ENCODE measurements around the gene QSER1.
"Not testable (repeated sequence)": the region's sequence is repeated elsewhere in the genome, so short reads cannot be mapped to it uniquely, and the experiment has no call there.

The QSER1 gene

DNA sequence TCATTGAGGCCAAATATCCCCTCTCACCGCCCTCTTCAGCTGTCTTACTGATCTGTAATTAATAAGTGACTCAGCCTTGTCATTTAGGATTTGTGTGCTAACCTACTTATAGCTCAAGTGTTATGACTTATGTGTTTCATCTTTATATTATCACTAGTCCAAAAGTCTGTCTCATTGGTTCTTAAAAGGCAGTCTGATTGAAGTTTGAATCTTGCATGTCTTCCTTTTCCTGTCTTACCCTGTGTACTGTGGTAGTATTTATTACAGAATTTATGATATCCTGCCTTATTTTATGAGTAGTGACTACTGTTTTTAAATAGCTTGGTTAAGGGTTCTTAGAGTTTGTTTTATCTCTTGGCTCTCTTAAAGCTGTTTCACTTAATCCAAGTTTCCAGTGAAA is 129.3 kb downstream of the QSER1 start:
- WGBS = no CpG with 5 or more reads among the region's 1 CpG
- H3K27me3 ChIP-seq (ENCODE audit: insufficient read depth, low read length) = peaks cover 13% of the 10 kb centered on the region; the same call in 1 of the 2 replicates

GRCh38 chr11:33025339-33025722 is 132.7 kb downstream of the QSER1 start:
- H3K27me3 ChIP-seq (ENCODE audit: insufficient read depth, low read length) = no peaks in the 10 kb centered on the region
- no peak overlapping the region for H3K9ac ChIP-seq (ENCODE audit: low read depth, low read length)
- no peak overlapping the region for H3K4me3 ChIP-seq (ENCODE audit: low read length)
- 96% methylated on average over 3 of the region's 3 CpGs for WGBS
- H3K9me3 ChIP-seq (ENCODE audit: insufficient read depth, low read depth, low read length) = no peaks in the 10 kb centered on the region
- 0 out of 2 replicates have a peak, but pooled peaks cover 3% of the 10 kb centered on the region for H3K4me1 ChIP-seq (ENCODE audit: insufficient read depth, low read length)
- H3K36me3 ChIP-seq (ENCODE audit: insufficient read depth, low read length) = no peaks in the 10 kb centered on the region
- no peak overlapping the region for H3K27ac ChIP-seq (ENCODE audit: low read depth, low read length)

More for the DNA sequence above, 129.3 kb downstream of the QSER1 start:
- H3K36me3 ChIP-seq (ENCODE audit: insufficient read depth, low read length) = no peaks in the 10 kb centered on the region
- H3K4me3 ChIP-seq (ENCODE audit: low read length) = no peak overlapping the region
- H3K9ac ChIP-seq (ENCODE audit: low read depth, low read length) = no peak overlapping the region
- H3K27ac ChIP-seq (ENCODE audit: low read depth, low read length) = no peak overlapping the region
- no peaks in the 10 kb centered on the region for H3K9me3 ChIP-seq (ENCODE audit: insufficient read depth, low read depth, low read length)
- H3K4me1 ChIP-seq (ENCODE audit: insufficient read depth, low read length) = peaks cover 8% of the 10 kb centered on the region

- Histone ChIP-seq H3K9me3 (ENCODE audit: insufficient read depth, low read depth, low read length) (no peaks in the 10 kb centered on the region), H3K27ac (ENCODE audit: low read depth, low read length) (no peak overlapping the region), H3K4me1 (ENCODE audit: insufficient read depth, low read length) (0 out of 2 replicates have a peak, but pooled peaks cover 3% of the 10 kb centered on the region), H3K4me3 (ENCODE audit: low read length) (no peak overlapping the region), H3K27me3 (ENCODE audit: insufficient read depth, low read length) (no peaks in the 10 kb centered on the region), H3K36me3 (ENCODE audit: insufficient read depth, low read length) (no peaks in the 10 kb centered on the region), H3K9ac (ENCODE audit: low read depth, low read length) (no peak overlapping the region)
- WGBS = 100% methylated on average over 2 of the region's 2 CpGs
Observed at GRCh38 chr11:33027233-33027632, 134.6 kb downstream of the QSER1 start.

GRCh38 chr11:33027846-33028536 is 135.4 kb downstream of the QSER1 start:
- Histone ChIP-seq H3K27me3 (ENCODE audit: insufficient read depth, low read length) (no peaks in the 10 kb centered on the region), H3K4me3 (ENCODE audit: low read length) (no peak overlapping the region), H3K4me1 (ENCODE audit: insufficient read depth, low read length) (0 out of 2 replicates have a peak, but pooled peaks cover 3% of the 10 kb centered on the region), H3K9me3 (ENCODE audit: insufficient read depth, low read depth, low read length) (no peaks in the 10 kb centered on the region), H3K9ac (ENCODE audit: low read depth, low read length) (no peak overlapping the region), H3K36me3 (ENCODE audit: insufficient read depth, low read length) (no peaks in the 10 kb centered on the region), H3K27ac (ENCODE audit: low read depth, low read length) (no peak overlapping the region)
- 93% methylated on average over 3 of the region's 4 CpGs for WGBS

DNA sequence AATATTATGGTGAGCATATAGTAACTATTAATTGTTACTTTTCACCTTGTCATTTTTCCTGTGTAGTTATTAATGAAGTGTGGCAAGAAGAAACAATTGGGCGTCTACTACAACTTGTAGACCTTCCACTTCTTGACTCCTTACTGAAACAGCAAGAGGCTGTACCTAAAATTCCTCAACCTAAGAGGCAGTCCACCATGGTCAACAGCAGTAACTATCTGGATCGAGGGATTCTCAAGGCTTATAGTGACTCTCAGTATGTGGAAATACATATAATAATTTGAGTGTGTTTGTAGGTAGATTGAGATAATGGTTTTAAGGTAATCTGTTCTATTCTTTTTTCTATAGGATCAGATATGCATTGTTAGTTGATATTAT is 135.9 kb downstream of the QSER1 start:
- no peak overlapping the region for H3K9ac ChIP-seq (ENCODE audit: low read depth, low read length)
- H3K4me3 ChIP-seq (ENCODE audit: low read length) = no peak overlapping the region
- H3K9me3 ChIP-seq (ENCODE audit: insufficient read depth, low read depth, low read length) = no peaks in the 10 kb centered on the region
- H3K36me3 ChIP-seq (ENCODE audit: insufficient read depth, low read length) = no peaks in the 10 kb centered on the region
- WGBS = 92% methylated on average over 2 of the region's 2 CpGs
- H3K27ac ChIP-seq (ENCODE audit: low read depth, low read length) = no peak overlapping the region
- H3K4me1 ChIP-seq (ENCODE audit: insufficient read depth, low read length) = 0 out of 2 replicates have a peak, but pooled peaks cover 3% of the 10 kb centered on the region
- no peaks in the 10 kb centered on the region for H3K27me3 ChIP-seq (ENCODE audit: insufficient read depth, low read length)

GRCh38 chr11:33029218-33029617 is 136.6 kb downstream of the QSER1 start:
- H3K4me1 ChIP-seq (ENCODE audit: insufficient read depth, low read length); H3K4me3 ChIP-seq (ENCODE audit: low read length); H3K27me3 ChIP-seq (ENCODE audit: insufficient read depth, low read length); H3K27ac ChIP-seq (ENCODE audit: low read depth, low read length); H3K36me3 ChIP-seq (ENCODE audit: insufficient read depth, low read length); H3K9ac ChIP-seq (ENCODE audit: low read depth, low read length); H3K9me3 ChIP-seq (ENCODE audit: insufficient read depth, low read depth, low read length): not testable (repeated sequence)
- 96% methylated on average over 6 of the region's 6 CpGs for WGBS

Measured in HUES64 (cell line).